OCI-LY1 (cell line): ENCODE data around the gene GRIN2A.

Experiments
- EZH2 ChIP-seq: fragments of 200-600 bp; sonication (generic), shearing (Covaris generic); IDR thresholded peaks from 2 replicates; pipeline ENCODE4 v1.8.0; 2017; ENCODE audit warnings: borderline replicate concordance, mixed run types, mild to moderate bottlenecking, antibody characterized with exemption, low read length, moderate library complexity, mixed read lengths
- TF ChIP-seq, protein P1 (sequence below): fragments of 200-600 bp; sonication (generic), shearing (Covaris generic); IDR thresholded peaks from 2 replicates; pipeline ENCODE4 v1.5.1; 2017; ENCODE audit warnings: mild to moderate bottlenecking, antibody characterized with exemption, low read length, moderate library complexity, mixed read lengths

DNA sequence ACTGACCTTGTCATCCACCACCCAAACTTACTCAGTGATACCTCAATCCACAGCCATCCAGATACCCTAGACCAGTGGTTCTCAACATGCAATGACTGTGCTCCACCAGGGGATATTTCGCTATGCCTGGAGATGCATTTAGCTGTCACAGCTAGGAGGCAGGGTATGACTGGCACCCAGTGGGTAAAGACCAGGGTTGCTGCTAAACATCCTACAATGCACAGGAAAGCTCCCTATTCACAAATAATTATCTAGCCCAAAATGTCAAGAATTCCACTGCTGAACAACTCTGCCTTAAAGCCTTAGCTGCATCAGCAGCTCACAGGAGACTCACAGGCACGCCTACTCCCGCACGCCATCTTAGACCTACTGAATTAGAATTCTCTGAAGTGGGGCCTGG is 212.6 kb downstream of the GRIN2A start:
- TF ChIP-seq, protein P1, sequence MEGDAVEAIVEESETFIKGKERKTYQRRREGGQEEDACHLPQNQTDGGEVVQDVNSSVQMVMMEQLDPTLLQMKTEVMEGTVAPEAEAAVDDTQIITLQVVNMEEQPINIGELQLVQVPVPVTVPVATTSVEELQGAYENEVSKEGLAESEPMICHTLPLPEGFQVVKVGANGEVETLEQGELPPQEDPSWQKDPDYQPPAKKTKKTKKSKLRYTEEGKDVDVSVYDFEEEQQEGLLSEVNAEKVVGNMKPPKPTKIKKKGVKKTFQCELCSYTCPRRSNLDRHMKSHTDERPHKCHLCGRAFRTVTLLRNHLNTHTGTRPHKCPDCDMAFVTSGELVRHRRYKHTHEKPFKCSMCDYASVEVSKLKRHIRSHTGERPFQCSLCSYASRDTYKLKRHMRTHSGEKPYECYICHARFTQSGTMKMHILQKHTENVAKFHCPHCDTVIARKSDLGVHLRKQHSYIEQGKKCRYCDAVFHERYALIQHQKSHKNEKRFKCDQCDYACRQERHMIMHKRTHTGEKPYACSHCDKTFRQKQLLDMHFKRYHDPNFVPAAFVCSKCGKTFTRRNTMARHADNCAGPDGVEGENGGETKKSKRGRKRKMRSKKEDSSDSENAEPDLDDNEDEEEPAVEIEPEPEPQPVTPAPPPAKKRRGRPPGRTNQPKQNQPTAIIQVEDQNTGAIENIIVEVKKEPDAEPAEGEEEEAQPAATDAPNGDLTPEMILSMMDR = no peak
- no peak for TF ChIP-seq EZH2
